Vagina (tissue), 2 donors: Measurements from ENCODE around the gene PDIA6. TPM values are rescaled to one million over a fixed set of nuclear protein-coding genes. Genes with fewer than 3 reads are reported as not detected.

Source experiments
- DNase-seq, 2 donors: peaks; one replicate each; pipeline ENCODE4 v3.0.0-alpha.2; 2017; ENCODE audit errors: extremely low spot score in 2 of 2
- H3K27ac ChIP-seq: fragments of 200-600 bp; sonication (generic); one replicate; pipeline ENCODE4 v1.5.1; 2019
- H3K27me3 ChIP-seq: fragments of 200-600 bp; sonication (generic); one replicate; pipeline ENCODE4 v1.5.1; 2019
- H3K36me3 ChIP-seq, 2 donors: fragments of 200-600 bp; sonication (generic); one replicate each; pipeline ENCODE4 v1.5.1; 2017 to 2019
- H3K4me1 ChIP-seq: fragments of 200-600 bp; sonication (generic); one replicate; pipeline ENCODE4 v1.5.1; 2019
- H3K4me3 ChIP-seq, 2 donors: fragments of 200-600 bp; sonication (generic); 1 replicate in 1 of 2; 2 replicates in 1 of 2; pipeline ENCODE4 v1.5.1; 2016 to 2019
- H3K9me3 ChIP-seq: fragments of 200-600 bp; sonication (generic); one replicate; pipeline ENCODE4 v1.5.1; 2019
- POLR2A ChIP-seq, 2 donors: fragments of 450-650 bp; IDR thresholded peaks; one replicate each; pipeline ENCODE4 v1.6.1; 2017; ENCODE audit warnings: antibody characterized with exemption in 2 of 2, mild to moderate bottlenecking in 2 of 2, moderate library complexity in 2 of 2
- POLR2AphosphoS5 ChIP-seq, 2 donors: sonication (generic); formaldehyde crosslinking; IDR thresholded peaks; one replicate each; pipeline ENCODE4 v1.9.0; 2017; ENCODE audit warnings: antibody characterized with exemption in 2 of 2, mild to moderate bottlenecking in 2 of 2, low read depth in 1 of 2; ENCODE audit not compliant: insufficient read depth in 1 of 2
- intact Hi-C: fragments of 100-400 bp; cut with DNase I; formaldehyde crosslinking; loops from one replicate; pipeline ENCODE4 v1.15.1; 2023
- total RNA-seq: library from RNA; depleted of rRNA; stranded (reverse); fragments of >200 nt; gene quantifications from one replicate; pipeline ENCODE4 v1.2.3, GENCODE V29; 2016
- TF ChIP-seq, protein P1 (sequence below), 3 experiments: fragments of 450-650 bp in 2 of 3; fragments of 200-600 bp in 1 of 3; sonication (generic) in 1 of 3; IDR thresholded peaks; one replicate each; pipeline ENCODE4 v1.5.1; 2017 to 2019; ENCODE audit warnings: antibody characterized with exemption in 3 of 3, mild to moderate bottlenecking in 2 of 3, moderate library complexity in 2 of 3

The PDIA6 gene
- total RNA-seq, 1 donor from 2014 or later = 55.0 TPM

DNA sequence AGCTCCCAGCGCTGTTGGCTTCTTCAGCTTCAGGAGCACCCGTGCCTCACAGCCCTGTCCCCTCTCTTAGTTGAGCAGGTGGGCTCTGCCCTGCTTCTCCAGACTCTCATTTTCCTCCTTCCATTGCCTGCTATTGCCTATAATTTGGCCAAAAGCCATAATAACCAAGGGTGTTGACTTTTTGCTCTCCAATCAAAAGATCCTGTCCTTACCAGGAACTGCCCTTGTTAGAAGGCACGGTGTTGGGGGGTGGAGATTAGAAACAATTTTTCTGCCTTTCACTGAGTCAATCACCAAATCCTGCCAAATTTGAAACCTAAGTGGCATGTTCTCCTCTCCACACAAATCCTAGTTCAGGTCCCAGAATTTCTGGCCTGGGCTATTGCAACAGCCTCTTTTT lies 16.7 kb upstream of the PDIA6 start:
- H3K9me3 ChIP-seq = no peaks in the 10 kb centered on the region
- DNase-seq = no peak
- H3K27ac ChIP-seq = no peak overlapping the region
- H3K4me3 ChIP-seq = no peak overlapping the region
- no peaks in the 10 kb centered on the region for H3K27me3 ChIP-seq
- TF ChIP-seq, protein P1, sequence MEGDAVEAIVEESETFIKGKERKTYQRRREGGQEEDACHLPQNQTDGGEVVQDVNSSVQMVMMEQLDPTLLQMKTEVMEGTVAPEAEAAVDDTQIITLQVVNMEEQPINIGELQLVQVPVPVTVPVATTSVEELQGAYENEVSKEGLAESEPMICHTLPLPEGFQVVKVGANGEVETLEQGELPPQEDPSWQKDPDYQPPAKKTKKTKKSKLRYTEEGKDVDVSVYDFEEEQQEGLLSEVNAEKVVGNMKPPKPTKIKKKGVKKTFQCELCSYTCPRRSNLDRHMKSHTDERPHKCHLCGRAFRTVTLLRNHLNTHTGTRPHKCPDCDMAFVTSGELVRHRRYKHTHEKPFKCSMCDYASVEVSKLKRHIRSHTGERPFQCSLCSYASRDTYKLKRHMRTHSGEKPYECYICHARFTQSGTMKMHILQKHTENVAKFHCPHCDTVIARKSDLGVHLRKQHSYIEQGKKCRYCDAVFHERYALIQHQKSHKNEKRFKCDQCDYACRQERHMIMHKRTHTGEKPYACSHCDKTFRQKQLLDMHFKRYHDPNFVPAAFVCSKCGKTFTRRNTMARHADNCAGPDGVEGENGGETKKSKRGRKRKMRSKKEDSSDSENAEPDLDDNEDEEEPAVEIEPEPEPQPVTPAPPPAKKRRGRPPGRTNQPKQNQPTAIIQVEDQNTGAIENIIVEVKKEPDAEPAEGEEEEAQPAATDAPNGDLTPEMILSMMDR (IDR thresholded peaks at IDR 0.05) = no peak
- TF ChIP-seq POLR2AphosphoS5 (IDR thresholded peaks at IDR 0.05; ENCODE audit: insufficient read depth in 1 of 2, low read depth in 1 of 2) (no peak), POLR2A (IDR thresholded peaks at IDR 0.05) (no peak)
- H3K4me1 ChIP-seq = no peaks in the 10 kb centered on the region
- H3K36me3 ChIP-seq = no peaks in the 10 kb centered on the region
- intact Hi-C loops = no loop called here

DNA sequence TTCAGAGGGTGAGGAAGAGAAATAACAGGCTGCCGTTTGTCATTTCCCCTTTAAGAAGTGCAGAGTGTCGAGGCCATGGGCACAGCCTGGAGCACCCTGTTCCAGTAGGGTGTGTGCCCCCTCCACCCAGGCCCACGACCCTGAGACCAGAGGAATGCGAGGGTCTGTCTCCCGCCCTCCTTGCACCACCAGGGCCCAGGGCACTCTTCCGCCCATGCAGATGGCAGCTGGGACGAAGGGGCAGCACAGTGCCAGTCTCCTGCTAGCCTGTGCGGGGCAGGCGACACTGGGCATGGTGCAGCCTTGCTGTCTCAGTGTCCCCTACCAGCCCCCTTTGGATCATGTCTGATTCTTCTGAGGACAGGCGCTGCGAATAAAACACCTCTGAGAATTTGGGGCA lies 15.8 kb upstream of the PDIA6 start:
- Histone ChIP-seq H3K36me3 (no peaks in the 10 kb centered on the region), H3K27ac (no peak overlapping the region), H3K4me3 (no peak overlapping the region), H3K9me3 (no peaks in the 10 kb centered on the region), H3K27me3 (no peaks in the 10 kb centered on the region), H3K4me1 (no peaks in the 10 kb centered on the region)
- intact Hi-C loops = no loop called here
- DNase-seq = no peak
- TF ChIP-seq, protein P1 (IDR thresholded peaks at IDR 0.05) = no peak

DNA sequence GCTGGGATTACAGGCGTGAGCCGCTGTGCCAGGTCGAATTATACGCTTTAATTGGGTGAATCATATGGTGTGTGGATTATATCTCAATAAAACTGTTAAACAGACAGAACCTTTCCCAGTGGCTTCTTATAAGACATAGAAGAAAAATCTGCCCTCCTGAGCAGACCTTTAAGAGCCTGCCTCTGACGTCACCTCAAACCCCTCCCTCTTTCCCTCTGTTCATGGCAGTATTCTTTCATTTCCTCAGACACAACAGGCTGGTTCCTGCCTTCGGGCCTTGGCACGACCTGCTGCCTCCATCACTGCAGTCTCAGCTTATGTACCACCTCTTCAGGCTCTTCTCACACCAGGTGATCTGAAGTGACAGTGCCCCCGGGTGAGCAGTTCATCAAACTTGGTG lies 14.0 kb upstream of the PDIA6 start:
- no peaks in the 10 kb centered on the region for H3K4me1 ChIP-seq
- H3K27ac ChIP-seq = no peak overlapping the region
- no peaks in the 10 kb centered on the region for H3K27me3 ChIP-seq
- no peaks in the 10 kb centered on the region for H3K9me3 ChIP-seq
- intact Hi-C loops = no loop called here
- no peaks in the 10 kb centered on the region for H3K36me3 ChIP-seq
- H3K4me3 ChIP-seq = no peak overlapping the region
- no peak for DNase-seq
- TF ChIP-seq POLR2A (IDR thresholded peaks at IDR 0.05) (no peak), POLR2AphosphoS5 (IDR thresholded peaks at IDR 0.05; ENCODE audit: insufficient read depth in 1 of 2, low read depth in 1 of 2) (no peak)
- TF ChIP-seq, protein P1 (IDR thresholded peaks at IDR 0.05) = no peak

DNA sequence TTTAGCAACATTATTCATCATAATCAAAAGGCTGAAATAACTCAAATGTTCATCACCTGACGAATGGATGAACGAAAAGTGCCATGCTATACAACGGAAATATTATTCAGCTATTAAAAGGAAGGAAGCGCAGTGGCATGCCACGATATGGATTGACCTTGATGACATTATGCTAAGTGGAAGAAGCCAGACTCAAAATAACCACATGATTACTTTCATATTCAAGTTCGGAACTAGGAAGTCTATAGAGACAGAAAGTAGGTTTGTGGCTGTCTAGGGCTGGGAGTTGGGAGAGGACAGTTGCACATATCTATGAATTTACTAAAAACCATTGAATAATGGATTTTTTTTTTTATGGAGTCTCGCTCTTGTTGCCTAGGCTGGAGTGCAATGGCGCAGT lies 13.4 kb upstream of the PDIA6 start:
- no peak overlapping the region for H3K4me3 ChIP-seq
- no peaks in the 10 kb centered on the region for H3K27me3 ChIP-seq
- TF ChIP-seq, protein P1 (IDR thresholded peaks at IDR 0.05) = no peak
- TF ChIP-seq POLR2A (IDR thresholded peaks at IDR 0.05) = no peak
- no peak for TF ChIP-seq POLR2AphosphoS5 (IDR thresholded peaks at IDR 0.05; ENCODE audit: insufficient read depth in 1 of 2, low read depth in 1 of 2)
- no peak overlapping the region for H3K27ac ChIP-seq
- no peaks in the 10 kb centered on the region for H3K9me3 ChIP-seq
- H3K4me1 ChIP-seq = no peaks in the 10 kb centered on the region
- H3K36me3 ChIP-seq = no peaks in the 10 kb centered on the region
- intact Hi-C loops = no loop called here
- no peak for DNase-seq

DNA sequence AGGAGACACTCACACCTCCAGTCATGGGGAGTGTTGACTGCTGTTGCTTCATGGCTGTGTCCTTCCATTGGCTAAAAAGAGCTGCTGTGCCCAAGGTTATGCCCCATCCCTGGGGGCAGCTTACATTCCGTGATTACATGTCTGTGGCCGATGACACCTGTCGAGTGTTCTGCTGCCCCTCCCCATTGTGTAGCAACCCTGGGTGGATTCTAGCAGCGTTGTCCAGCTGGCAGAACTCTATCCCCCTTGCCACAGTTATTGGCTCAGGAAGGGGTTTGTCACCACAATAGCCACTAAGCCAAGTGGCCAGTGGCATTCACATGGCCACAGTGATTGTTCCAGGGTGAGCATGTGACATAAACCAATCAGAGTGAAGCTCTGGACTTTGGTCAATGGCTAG lies 11.6 kb upstream of the PDIA6 start:
- Histone ChIP-seq H3K4me1 (no peaks in the 10 kb centered on the region), H3K27ac (no peak overlapping the region), H3K9me3 (no peaks in the 10 kb centered on the region), H3K4me3 (no peak overlapping the region), H3K27me3 (no peaks in the 10 kb centered on the region), H3K36me3 (no peaks in the 10 kb centered on the region)
- no peak for DNase-seq
- TF ChIP-seq POLR2AphosphoS5 (IDR thresholded peaks at IDR 0.05; ENCODE audit: insufficient read depth in 1 of 2, low read depth in 1 of 2) (no peak), POLR2A (IDR thresholded peaks at IDR 0.05) (no peak)
- intact Hi-C loops = no loop called here
